Activated CD8-positive, alpha-beta memory T cell treated with anti-CD3 and anti-CD28 coated beads, Interleukin-2, amount 10 ng/mL, durations not matched to agents 7 days and 5 days (primary cell): Measurements from ENCODE around the gene RFX4. TPM values are rescaled to one million over a fixed set of nuclear protein-coding genes. Genes with fewer than 3 reads are reported as not detected.
"Not testable (repeated sequence)": the region's sequence is repeated elsewhere in the genome, so short reads cannot be mapped to it uniquely, and the experiment has no call there.

ENCODE experiments used
- ATAC-seq: fragments of 150-1000 bp; cut with Tn5 transposase; one replicate; pipeline ENCODE4 v1.10.0; 2021; ENCODE audit warnings: moderate library complexity
- CTCF ChIA-PET: fragments of 350-600 bp; sonication (Branson Sonifier 250); formaldehyde crosslinking; loops from one replicate; lab custom pipeline; 2021; ENCODE audit warnings: antibody characterized with exemption; lab: Charles Lee
- DNase-seq: peaks from one replicate; pipeline ENCODE4 v3.0.0-alpha.2; 2020
- H3K27ac Mint-ChIP-seq: one replicate; pipeline ENCODE4 v1.8.0; 2021; ENCODE audit warnings: mild to moderate bottlenecking, mixed read lengths
- H3K27me3 Mint-ChIP-seq: one replicate; pipeline ENCODE4 v1.8.0; 2021; ENCODE audit warnings: mixed read lengths
- H3K36me3 Mint-ChIP-seq: one replicate; pipeline ENCODE4 v1.8.0; 2021; ENCODE audit warnings: mild to moderate bottlenecking, mixed read lengths
- H3K4me1 Mint-ChIP-seq: one replicate; pipeline ENCODE4 v1.8.0; 2021; ENCODE audit warnings: mixed read lengths
- H3K4me3 Mint-ChIP-seq: one replicate; pipeline ENCODE4 v1.8.0; 2021; ENCODE audit warnings: mild to moderate bottlenecking, moderate library complexity, mixed read lengths
- H3K9me3 Mint-ChIP-seq: one replicate; pipeline ENCODE4 v1.8.0; 2022; ENCODE audit warnings: low read depth, mixed read lengths
- total RNA-seq, 2 experiments: library from RNA; stranded (reverse); gene quantifications; one replicate each; pipeline ENCODE4 v1.2.3, GENCODE V29; 2021

RFX4 gene
- total RNA-seq, 2 experiments from 2014 or later: not detected

DNA sequence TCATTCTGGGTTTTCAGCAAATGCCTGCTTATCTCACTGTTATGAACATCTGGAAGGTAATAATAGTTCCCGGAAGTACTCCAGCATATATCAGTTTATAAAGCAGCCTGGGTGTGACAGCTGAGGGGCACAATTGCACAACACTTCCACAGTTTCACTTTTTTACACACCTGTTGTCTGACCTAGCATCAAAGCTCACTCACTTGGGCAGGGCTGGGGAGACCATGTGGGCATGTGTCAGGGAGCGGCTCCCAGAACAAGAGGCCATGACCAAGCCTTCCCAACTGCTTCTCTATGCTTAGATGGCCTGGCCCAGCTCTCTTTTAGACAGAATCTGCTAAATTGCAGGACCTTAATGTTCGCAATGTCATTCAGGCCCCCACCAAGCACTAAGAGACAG, 140.6 kb downstream of the RFX4 start:
- no peak overlapping the region for H3K27ac Mint-ChIP-seq
- H3K9me3 Mint-ChIP-seq: no peaks in the 10 kb centered on the region
- H3K4me3 Mint-ChIP-seq: no peak overlapping the region
- CTCF ChIA-PET: no interaction called here
- DNase-seq (no peak), ATAC-seq (no peak)
- no peaks in the 10 kb centered on the region for H3K36me3 Mint-ChIP-seq
- peaks cover 6% of the 10 kb centered on the region for H3K27me3 Mint-ChIP-seq
- no peaks in the 10 kb centered on the region for H3K4me1 Mint-ChIP-seq

DNA sequence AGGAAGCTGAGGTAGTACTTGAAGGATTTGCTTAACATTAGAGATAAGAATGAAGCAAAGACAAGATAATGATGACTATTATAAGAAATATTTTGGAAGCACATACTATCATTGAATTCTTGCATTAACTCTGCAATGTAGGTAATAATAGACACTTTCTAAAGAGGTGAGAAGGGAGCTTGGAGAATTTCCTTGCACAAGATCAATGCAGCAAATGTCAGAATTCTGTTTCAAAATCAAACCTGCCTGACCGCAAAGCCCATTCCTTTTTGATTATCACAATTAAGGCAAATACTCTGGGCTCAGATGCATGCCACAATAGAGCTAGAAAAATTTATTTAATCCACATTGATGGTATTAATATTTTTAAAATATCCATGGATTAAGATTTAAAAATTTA, 141.3 kb downstream of the RFX4 start:
- DNase-seq (no peak), ATAC-seq (no peak)
- Mint-ChIP-seq H3K9me3 (no peaks in the 10 kb centered on the region), H3K27me3 (peaks cover 5% of the 10 kb centered on the region), H3K27ac (no peak overlapping the region), H3K36me3 (no peaks in the 10 kb centered on the region), H3K4me1 (no peaks in the 10 kb centered on the region), H3K4me3 (no peak overlapping the region)
- CTCF ChIA-PET: no interaction called here

- Mint-ChIP-seq H3K9me3 (no peaks in the 10 kb centered on the region), H3K36me3 (no peaks in the 10 kb centered on the region), H3K4me1 (no peaks in the 10 kb centered on the region), H3K27me3 (peaks cover 5% of the 10 kb centered on the region), H3K4me3 (no peak overlapping the region), H3K27ac (no peak overlapping the region)
- no peak for DNase-seq
- no peak for ATAC-seq
- CTCF ChIA-PET: no interaction called here
Measured at GRCh38 chr12:106724934-106725333, 142.1 kb downstream of the RFX4 start.

GRCh38 chr12:106726603-106727202, 143.9 kb downstream of the RFX4 start:
- H3K27ac Mint-ChIP-seq, H3K36me3 Mint-ChIP-seq, H3K4me1 Mint-ChIP-seq, H3K4me3 Mint-ChIP-seq, H3K27me3 Mint-ChIP-seq, ATAC-seq, DNase-seq, H3K9me3 Mint-ChIP-seq, CTCF ChIA-PET: not testable (repeated sequence)

- Mint-ChIP-seq H3K4me1 (no peaks in the 10 kb centered on the region), H3K4me3 (no peak overlapping the region), H3K36me3 (no peaks in the 10 kb centered on the region), H3K9me3 (no peaks in the 10 kb centered on the region), H3K27ac (no peak overlapping the region), H3K27me3 (peaks cover 3% of the 10 kb centered on the region)
- DNase-seq (no peak), ATAC-seq (no peak)
- CTCF ChIA-PET: no interaction called here
Measured at GRCh38 chr12:106729611-106730010, 146.8 kb downstream of the RFX4 start.

- no peak overlapping the region for H3K27ac Mint-ChIP-seq
- H3K27me3 Mint-ChIP-seq: peaks cover 6% of the 10 kb centered on the region
- no peaks in the 10 kb centered on the region for H3K9me3 Mint-ChIP-seq
- CTCF ChIA-PET: no interaction called here
- no peaks in the 10 kb centered on the region for H3K4me1 Mint-ChIP-seq
- H3K36me3 Mint-ChIP-seq: no peaks in the 10 kb centered on the region
- no peak for ATAC-seq
- no peak for DNase-seq
- no peak overlapping the region for H3K4me3 Mint-ChIP-seq
Measured at GRCh38 chr12:106732890-106733289, 150.1 kb downstream of the RFX4 start.

GRCh38 chr12:106733660-106734059, 150.9 kb downstream of the RFX4 start:
- no peak for DNase-seq
- Mint-ChIP-seq H3K9me3 (no peaks in the 10 kb centered on the region), H3K4me1 (no peaks in the 10 kb centered on the region), H3K36me3 (no peaks in the 10 kb centered on the region), H3K27me3 (peaks cover 6% of the 10 kb centered on the region), H3K4me3 (no peak overlapping the region), H3K27ac (no peak overlapping the region)
- CTCF ChIA-PET: no interaction called here
- no peak for ATAC-seq

- Mint-ChIP-seq H3K9me3 (no peaks in the 10 kb centered on the region), H3K4me3 (no peak overlapping the region), H3K27ac (no peak overlapping the region), H3K27me3 (peaks cover 5% of the 10 kb centered on the region), H3K36me3 (no peaks in the 10 kb centered on the region), H3K4me1 (no peaks in the 10 kb centered on the region)
- no peak for ATAC-seq
- DNase-seq: no peak
- CTCF ChIA-PET: interaction anchor here (0.8 kb wide), 1 partner anchor 13 kb away, joined by 3 read pairs; no protein-coding TSS in a partner anchor
Measured at GRCh38 chr12:106736051-106736957, 153.5 kb downstream of the RFX4 start.

DNA sequence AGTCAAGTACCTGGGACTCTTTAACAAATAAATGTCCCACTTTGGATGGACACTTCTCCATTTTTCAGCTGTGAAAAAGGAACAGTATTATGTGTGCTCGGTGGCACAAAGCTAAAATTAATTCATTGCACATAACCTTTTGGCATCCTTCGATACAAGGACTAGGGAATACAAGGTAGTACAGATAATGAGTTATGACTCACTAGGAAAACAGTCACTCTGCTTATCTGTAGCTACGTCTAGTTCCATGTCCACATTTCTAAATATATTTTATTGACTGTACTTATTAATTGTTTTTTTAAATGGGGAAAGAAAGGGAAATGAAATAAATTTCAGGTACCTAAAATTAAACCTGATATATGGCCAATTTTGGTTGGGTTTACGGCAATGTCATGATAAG, 156.5 kb downstream of the RFX4 start:
- no peak overlapping the region for H3K4me3 Mint-ChIP-seq
- no peaks in the 10 kb centered on the region for H3K36me3 Mint-ChIP-seq
- H3K27ac Mint-ChIP-seq: no peak overlapping the region
- no peaks in the 10 kb centered on the region for H3K9me3 Mint-ChIP-seq
- DNase-seq: no peak
- H3K4me1 Mint-ChIP-seq: no peaks in the 10 kb centered on the region
- H3K27me3 Mint-ChIP-seq: peaks cover 11% of the 10 kb centered on the region
- ATAC-seq: no peak
- CTCF ChIA-PET: no interaction called here

GRCh38 chr12:106739815-106740530, 157.2 kb downstream of the RFX4 start:
- no peak for ATAC-seq
- Mint-ChIP-seq H3K4me3 (no peak overlapping the region), H3K27ac (no peak overlapping the region), H3K27me3 (peaks cover 12% of the 10 kb centered on the region), H3K4me1 (no peaks in the 10 kb centered on the region), H3K9me3 (no peaks in the 10 kb centered on the region), H3K36me3 (no peaks in the 10 kb centered on the region)
- CTCF ChIA-PET: interaction anchor here (0.7 kb wide), 1 partner anchor 10 kb away, joined by 4 read pairs; no protein-coding TSS in a partner anchor
- DNase-seq: no peak

DNA sequence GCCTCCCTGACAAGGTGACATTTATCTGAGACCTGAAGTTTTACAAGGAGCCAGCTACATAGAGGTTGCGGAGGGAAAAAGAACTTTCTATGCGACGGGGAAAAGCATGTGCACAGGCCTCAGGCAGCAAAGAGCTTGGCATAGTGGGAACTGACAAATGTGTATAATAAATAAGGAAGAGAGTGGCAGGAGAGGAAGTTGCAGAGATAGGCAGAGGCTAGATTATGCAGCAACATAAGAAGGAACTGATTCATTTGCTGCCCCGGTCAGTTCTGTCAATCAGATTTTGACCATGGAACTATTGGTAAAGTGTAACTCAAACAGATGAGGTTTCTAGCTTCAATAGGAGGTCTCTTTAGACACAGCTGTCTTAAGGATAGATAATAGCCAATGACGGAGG, 158.0 kb downstream of the RFX4 start:
- ATAC-seq: no peak
- CTCF ChIA-PET: interaction anchor here (0.7 kb wide), 1 partner anchor 9 kb away, joined by 4 read pairs; no protein-coding TSS in a partner anchor

GRCh38 chr12:106741247-106741646, 158.4 kb downstream of the RFX4 start:
- ATAC-seq: no peak
- no peaks in the 10 kb centered on the region for H3K9me3 Mint-ChIP-seq

More for the DNA sequence above, 158.0 kb downstream of the RFX4 start:
- Mint-ChIP-seq H3K4me1 (no peaks in the 10 kb centered on the region), H3K9me3 (no peaks in the 10 kb centered on the region), H3K36me3 (no peaks in the 10 kb centered on the region), H3K27me3 (peaks cover 12% of the 10 kb centered on the region), H3K4me3 (no peak overlapping the region), H3K27ac (no peak overlapping the region)
- DNase-seq: no peak

DNA sequence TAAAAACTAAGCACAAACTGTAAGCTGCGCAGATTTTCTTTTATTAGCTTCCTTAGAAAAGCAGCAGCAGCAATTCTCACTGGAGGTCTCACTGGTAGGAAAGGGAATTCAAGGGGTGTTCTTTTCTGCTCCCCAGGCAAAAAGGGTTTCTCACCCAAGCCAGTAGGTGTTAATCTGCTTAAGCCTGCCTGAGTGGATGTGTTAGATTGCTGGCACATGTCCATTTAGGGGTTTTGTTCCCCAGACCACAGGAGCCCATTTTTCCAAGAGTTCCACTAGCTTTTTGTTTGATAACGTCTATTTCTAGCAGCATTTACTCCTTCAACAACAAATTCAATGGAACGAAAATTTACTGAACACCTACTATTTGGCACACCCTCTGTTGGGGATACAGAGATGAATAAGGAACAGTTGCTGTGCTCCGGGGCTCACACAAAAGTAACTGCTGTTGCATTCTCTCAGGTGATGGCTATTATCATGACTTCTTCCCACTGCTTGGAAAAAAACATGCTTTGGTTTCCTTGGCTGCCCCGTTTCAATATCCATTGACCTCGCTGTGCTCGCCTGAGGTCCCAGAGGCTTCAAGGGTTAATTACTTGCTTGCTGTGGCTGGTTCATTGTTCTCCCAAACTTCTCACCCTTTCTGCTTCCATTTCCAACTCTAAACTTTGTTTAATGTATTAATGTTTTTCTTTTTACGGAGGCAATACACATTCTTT, 160.6 kb downstream of the RFX4 start:
- no peak overlapping the region for H3K4me3 Mint-ChIP-seq
- ATAC-seq (no peak), DNase-seq (no peak)
- peaks cover 14% of the 10 kb centered on the region for H3K4me1 Mint-ChIP-seq
- CTCF ChIA-PET: no interaction called here
- peaks cover 10% of the 10 kb centered on the region for H3K27me3 Mint-ChIP-seq
- no peaks in the 10 kb centered on the region for H3K9me3 Mint-ChIP-seq
- no peak overlapping the region for H3K27ac Mint-ChIP-seq
- no peaks in the 10 kb centered on the region for H3K36me3 Mint-ChIP-seq

More at GRCh38 chr12:106741247-106741646, 158.4 kb downstream of the RFX4 start:
- peaks cover 12% of the 10 kb centered on the region for H3K27me3 Mint-ChIP-seq
- no peaks in the 10 kb centered on the region for H3K36me3 Mint-ChIP-seq
- H3K27ac Mint-ChIP-seq: no peak overlapping the region
- CTCF ChIA-PET: interaction anchor here (1.3 kb wide), 1 partner anchor 13 kb away, joined by 3 read pairs; no protein-coding TSS in a partner anchor
- H3K4me1 Mint-ChIP-seq: no peaks in the 10 kb centered on the region
- no peak for DNase-seq
- H3K4me3 Mint-ChIP-seq: no peak overlapping the region
